ENCODE measurements around the gene GABBR1. TPM values are rescaled to one million over a fixed set of nuclear protein-coding genes. Genes with fewer than 3 reads are reported as not detected.

Gene GABBR1
- total RNA-seq, 1 experiment from 2014 or later = 11.9 TPM

GRCh38 chr6:29603930-29604329, 29.1 kb downstream of the GABBR1 start:
- in situ Hi-C loops (cut with HindIII; ENCODE audit: low pct_unique_long_range_greater_than_20kb, low sequenced_read_pairs) = no loop called here
- DNase-seq (ENCODE audit: low read depth, low spot score) (no peak), ATAC-seq (no peak)
- CTCF ChIA-PET = no interaction called here
- TF ChIP-seq CTCF (IDR thresholded peaks at IDR 0.05) = no peak
- TF ChIP-seq SIN3A (IDR thresholded peaks at IDR 0.05; ENCODE audit: borderline replicate concordance, insufficient read depth, low read depth, low read length) = no peak
- no peak for TF ChIP-seq REST (IDR thresholded peaks at IDR 0.05; ENCODE audit: insufficient read depth in 1 of 2, low read depth in 2 of 2, low read length in 1 of 2)
- no peak for TF ChIP-seq POLR2AphosphoS5 (IDR thresholded peaks at IDR 0.05; ENCODE audit: low read depth, low read length)
- no peak for TF ChIP-seq TCF7L2 (IDR thresholded peaks at IDR 0.05; ENCODE audit: low read depth, low read length)
- Histone ChIP-seq H3K4me1 (ENCODE audit: control insufficient read depth, insufficient read depth, low read length) (no peaks in the 10 kb centered on the region), H3K27ac (ENCODE audit: low read length) (no peak overlapping the region), H3K27me3 (ENCODE audit: control insufficient read depth, insufficient read depth, low read length) (no peaks in the 10 kb centered on the region), H3K9me3 (ENCODE audit: control insufficient read depth, insufficient read depth, low read depth, low read length) (no peaks in the 10 kb centered on the region), H3K36me3 (ENCODE audit: control insufficient read depth, insufficient read depth, low read length) (no peaks in the 10 kb centered on the region), H3K4me3 (ENCODE audit: low read depth in 2 of 2, low read length in 2 of 2) (no peak overlapping the region)
- BruUV-seq (replicated peaks) = no TSS peak
- intact Hi-C loops (cut with micrococcal nuclease; ENCODE audit: unreplicated experiment) = no loop called here
- POLR2A ChIA-PET = no interaction called here

- Histone ChIP-seq H3K9me3 (ENCODE audit: control insufficient read depth, insufficient read depth, low read depth, low read length) (no peaks in the 10 kb centered on the region), H3K4me1 (ENCODE audit: control insufficient read depth, insufficient read depth, low read length) (no peaks in the 10 kb centered on the region), H3K27ac (ENCODE audit: low read length) (no peak overlapping the region), H3K4me3 (ENCODE audit: low read depth in 2 of 2, low read length in 2 of 2) (no peak overlapping the region), H3K27me3 (ENCODE audit: control insufficient read depth, insufficient read depth, low read length) (no peaks in the 10 kb centered on the region), H3K36me3 (ENCODE audit: control insufficient read depth, insufficient read depth, low read length) (no peaks in the 10 kb centered on the region)
- TF ChIP-seq CTCF (IDR thresholded peaks at IDR 0.05) (no peak), REST (IDR thresholded peaks at IDR 0.05; ENCODE audit: insufficient read depth in 1 of 2, low read depth in 2 of 2, low read length in 1 of 2) (no peak), TCF7L2 (IDR thresholded peaks at IDR 0.05; ENCODE audit: low read depth, low read length) (no peak), POLR2AphosphoS5 (IDR thresholded peaks at IDR 0.05; ENCODE audit: low read depth, low read length) (no peak), SIN3A (IDR thresholded peaks at IDR 0.05; ENCODE audit: borderline replicate concordance, insufficient read depth, low read depth, low read length) (no peak)
- ChIA-PET CTCF (no interaction called here), POLR2A (no interaction called here)
- intact Hi-C loops (cut with micrococcal nuclease; ENCODE audit: unreplicated experiment) = no loop called here
- in situ Hi-C loops (cut with HindIII; ENCODE audit: low pct_unique_long_range_greater_than_20kb, low sequenced_read_pairs) = no loop called here
- ATAC-seq (no peak), DNase-seq (ENCODE audit: low read depth, low spot score) (no peak)
- no TSS peak for BruUV-seq (replicated peaks)
These were observed 29.5 kb downstream of the GABBR1 start for GRCh38 chr6:29603456-29603855.
